Ureter (tissue), 1 donor: Measurements from ENCODE around the gene KRT7. TPM values are rescaled to one million over a fixed set of nuclear protein-coding genes. Genes with fewer than 3 reads are reported as not detected.

Experiments
- total RNA-seq: library from RNA; stranded (reverse); gene quantifications from one replicate; pipeline ENCODE4 v1.2.4, GENCODE V29; 2023
- donor health status: DM: yes; HTN: yes; CAD: no.

The KRT7 gene
- total RNA-seq, 1 donor from 2014 or later: 2,511 TPM

Other genes starting within 250 kb of the KRT7 start
- 50.7 TPM for gene TAMALIN, start 226.3 kb upstream of the KRT7 start, total RNA-seq
- gene NR4A1, start 181.8 kb upstream of the KRT7 start, total RNA-seq: 79.2 TPM
- 27.2 TPM for gene ATG101, start 163.3 kb upstream of the KRT7 start, total RNA-seq
- gene SMIM41, start 153.5 kb upstream of the KRT7 start, total RNA-seq: 0.78 TPM
- 4.6 TPM for gene KRT80, start 41.2 kb upstream of the KRT7 start, total RNA-seq
- 0.62 TPM for gene KRT86, start 41.4 kb downstream of the KRT7 start, total RNA-seq
- not detected for gene KRT81, start 58.3 kb downstream of the KRT7 start, total RNA-seq
- not detected for gene KRT83, start 88.2 kb downstream of the KRT7 start, total RNA-seq
- not detected for gene KRT85, start 134.2 kb downstream of the KRT7 start, total RNA-seq
- gene KRT84, start 152.4 kb downstream of the KRT7 start, total RNA-seq: not detected
- not detected for gene KRT82, start 173.1 kb downstream of the KRT7 start, total RNA-seq
- not detected for gene KRT75, start 201.1 kb downstream of the KRT7 start, total RNA-seq
- gene KRT6B, start 218.9 kb downstream of the KRT7 start, total RNA-seq: 0.36 TPM
- gene KRT6C, start 240.6 kb downstream of the KRT7 start, total RNA-seq: 0.39 TPM